ENCODE data around the gene USP5.
"Not testable (repeated sequence)": the region's sequence is repeated elsewhere in the genome, so short reads cannot be mapped to it uniquely, and the experiment has no call there.

USP5 gene

GRCh38 chr12:6905414-6906040 lies 53.6 kb downstream of the USP5 start:
- Histone ChIP-seq H3K4me1 (ENCODE audit: control insufficient read depth, insufficient read depth, low read length) (peaks cover 11% of the 10 kb centered on the region), H3K4me3 (ENCODE audit: low read length) (peak overlapping the region; percentile 63)

GRCh38 chr12:6908141-6908540 lies 56.2 kb downstream of the USP5 start:
- not testable (repeated sequence) for H3K27me3 ChIP-seq (ENCODE audit: control insufficient read depth, insufficient read depth, low read length); H3K36me3 ChIP-seq (ENCODE audit: control insufficient read depth, insufficient read depth, low read length); H3K9ac ChIP-seq (ENCODE audit: low read length); H3K4me3 ChIP-seq (ENCODE audit: low read length); H3K9me3 ChIP-seq (ENCODE audit: control insufficient read depth, low read length)
- H3K4me1 ChIP-seq (ENCODE audit: control insufficient read depth, insufficient read depth, low read length) = peaks cover 11% of the 10 kb centered on the region

More at GRCh38 chr12:6905414-6906040, 53.6 kb downstream of the USP5 start:
- Histone ChIP-seq H3K9ac (ENCODE audit: low read length) (peak overlapping the region; percentile 71), H3K36me3 (ENCODE audit: control insufficient read depth, insufficient read depth, low read length) (no peaks in the 10 kb centered on the region), H3K9me3 (ENCODE audit: control insufficient read depth, low read length) (no peaks in the 10 kb centered on the region), H3K27me3 (ENCODE audit: control insufficient read depth, insufficient read depth, low read length) (no peaks in the 10 kb centered on the region)

GRCh38 chr12:6909421-6910145 lies 57.6 kb downstream of the USP5 start:
- H3K36me3 ChIP-seq (ENCODE audit: control insufficient read depth, insufficient read depth, low read length) = no peaks in the 10 kb centered on the region
- no peaks in the 10 kb centered on the region for H3K9me3 ChIP-seq (ENCODE audit: control insufficient read depth, low read length)
- H3K4me3 ChIP-seq (ENCODE audit: low read length) = no peak overlapping the region
- peaks cover 13% of the 10 kb centered on the region for H3K4me1 ChIP-seq (ENCODE audit: control insufficient read depth, insufficient read depth, low read length)
- no peak overlapping the region for H3K9ac ChIP-seq (ENCODE audit: low read length)
- peaks cover 14% of the 10 kb centered on the region for H3K27me3 ChIP-seq (ENCODE audit: control insufficient read depth, insufficient read depth, low read length)

GRCh38 chr12:6912164-6912935 lies 60.4 kb downstream of the USP5 start:
- Histone ChIP-seq H3K9me3 (ENCODE audit: control insufficient read depth, low read length) (no peaks in the 10 kb centered on the region), H3K9ac (ENCODE audit: low read length) (no peak overlapping the region)

GRCh38 chr12:6914246-6914946 lies 62.4 kb downstream of the USP5 start, which contains the start of gene ENO2:
Gene ENO2, plus strand, starts transcription at chr12:6914580. Its CDS starts 1,253 bp downstream, at chr12:6915833.
- peaks cover 13% of the 10 kb centered on the region for H3K4me1 ChIP-seq (ENCODE audit: control insufficient read depth, insufficient read depth, low read length)
- peak within 1 kb of the TSS; percentile 50 for H3K9ac ChIP-seq (ENCODE audit: low read length)
- peaks cover 19% of the 10 kb centered on the region for H3K27me3 ChIP-seq (ENCODE audit: control insufficient read depth, insufficient read depth, low read length)
- H3K36me3 ChIP-seq (ENCODE audit: control insufficient read depth, insufficient read depth, low read length) = no peaks in the 10 kb centered on the region
- no peaks in the 10 kb centered on the region for H3K9me3 ChIP-seq (ENCODE audit: control insufficient read depth, low read length)
- no peak within 1 kb of the TSS for H3K4me3 ChIP-seq (ENCODE audit: low read length)

More at GRCh38 chr12:6912164-6912935, 60.4 kb downstream of the USP5 start:
- Histone ChIP-seq H3K36me3 (ENCODE audit: control insufficient read depth, insufficient read depth, low read length) (no peaks in the 10 kb centered on the region), H3K4me1 (ENCODE audit: control insufficient read depth, insufficient read depth, low read length) (peaks cover 13% of the 10 kb centered on the region), H3K27me3 (ENCODE audit: control insufficient read depth, insufficient read depth, low read length) (peaks cover 19% of the 10 kb centered on the region), H3K4me3 (ENCODE audit: low read length) (no peak overlapping the region)

GRCh38 chr12:6914947-6915788 lies 63.2 kb downstream of the USP5 start:
- Histone ChIP-seq H3K36me3 (ENCODE audit: control insufficient read depth, insufficient read depth, low read length) (no peaks in the 10 kb centered on the region), H3K9ac (ENCODE audit: low read length) (peak overlapping the region; percentile 50), H3K27me3 (ENCODE audit: control insufficient read depth, insufficient read depth, low read length) (peaks cover 19% of the 10 kb centered on the region), H3K4me3 (ENCODE audit: low read length) (no peak overlapping the region), H3K4me1 (ENCODE audit: control insufficient read depth, insufficient read depth, low read length) (peaks cover 13% of the 10 kb centered on the region), H3K9me3 (ENCODE audit: control insufficient read depth, low read length) (no peaks in the 10 kb centered on the region)

GRCh38 chr12:6915789-6916285 lies 63.9 kb downstream of the USP5 start:
- H3K36me3 ChIP-seq (ENCODE audit: control insufficient read depth, insufficient read depth, low read length) = no peaks in the 10 kb centered on the region
- peaks cover 13% of the 10 kb centered on the region for H3K4me1 ChIP-seq (ENCODE audit: control insufficient read depth, insufficient read depth, low read length)
- H3K4me3 ChIP-seq (ENCODE audit: low read length) = no peak overlapping the region
- no peaks in the 10 kb centered on the region for H3K9me3 ChIP-seq (ENCODE audit: control insufficient read depth, low read length)
- H3K9ac ChIP-seq (ENCODE audit: low read length) = no peak overlapping the region
- H3K27me3 ChIP-seq (ENCODE audit: control insufficient read depth, insufficient read depth, low read length) = peaks cover 19% of the 10 kb centered on the region

All from mucosa of stomach (tissue), 1 donor.